ENCODE measurements around the gene POU4F1. TPM values are rescaled to one million over a fixed set of nuclear protein-coding genes. Genes with fewer than 3 reads are reported as not detected.

Gene POU4F1
- total RNA-seq, 1 donor from 2014 or later, result 0.04 TPM

GRCh38 chr13:78638216-78638615 lies 34.9 kb upstream of the POU4F1 start:
- ATAC-seq (ENCODE audit: low read depth), result no peak
- no peak overlapping the region for H3K4me3 Mint-ChIP-seq
- no peaks in the 10 kb centered on the region for H3K27me3 Mint-ChIP-seq
- POLR2A ChIA-PET, result no interaction called here
- H3K27ac Mint-ChIP-seq, result no peak overlapping the region
- no peak for DNase-seq
- no peaks in the 10 kb centered on the region for H3K9me3 Mint-ChIP-seq
- intact Hi-C loops (cut with micrococcal nuclease), result no loop called here
- CTCF ChIA-PET, result no interaction called here
- peaks cover 78% of the 10 kb centered on the region for H3K36me3 Mint-ChIP-seq (ENCODE audit: low read depth)
- no peak for TF ChIP-seq CTCF (IDR thresholded peaks at IDR 0.05)
- peaks cover 5% of the 10 kb centered on the region for H3K4me1 Mint-ChIP-seq

- Mint-ChIP-seq H3K4me1 (peaks cover 5% of the 10 kb centered on the region), H3K27me3 (no peaks in the 10 kb centered on the region), H3K36me3 (ENCODE audit: low read depth) (peaks cover 84% of the 10 kb centered on the region), H3K9me3 (no peaks in the 10 kb centered on the region), H3K4me3 (no peak overlapping the region), H3K27ac (no peak overlapping the region)
- ChIA-PET CTCF (no interaction called here), POLR2A (no interaction called here)
- intact Hi-C loops (cut with micrococcal nuclease), result no loop called here
- ATAC-seq (ENCODE audit: low read depth) (no peak), DNase-seq (no peak)
- no peak for TF ChIP-seq CTCF (IDR thresholded peaks at IDR 0.05)
Measured at GRCh38 chr13:78636495-78636894, 33.1 kb upstream of the POU4F1 start.

GRCh38 chr13:78632996-78633395 lies 29.6 kb upstream of the POU4F1 start:
- CTCF ChIA-PET, result no interaction called here
- no peaks in the 10 kb centered on the region for H3K9me3 Mint-ChIP-seq

GRCh38 chr13:78631077-78631476 lies 27.7 kb upstream of the POU4F1 start:
- Mint-ChIP-seq H3K4me3 (no peak overlapping the region), H3K27ac (no peak overlapping the region), H3K4me1 (no peaks in the 10 kb centered on the region), H3K27me3 (no peaks in the 10 kb centered on the region), H3K9me3 (no peaks in the 10 kb centered on the region), H3K36me3 (ENCODE audit: low read depth) (peaks cover 81% of the 10 kb centered on the region)
- intact Hi-C loops (cut with micrococcal nuclease), result no loop called here
- ATAC-seq (ENCODE audit: low read depth) (no peak), DNase-seq (no peak)
- ChIA-PET POLR2A (no interaction called here), CTCF (no interaction called here)
- no peak for TF ChIP-seq CTCF (IDR thresholded peaks at IDR 0.05)

More at GRCh38 chr13:78632996-78633395, 29.6 kb upstream of the POU4F1 start:
- intact Hi-C loops (cut with micrococcal nuclease), result no loop called here
- DNase-seq (no peak), ATAC-seq (ENCODE audit: low read depth) (no peak)
- no peak for TF ChIP-seq CTCF (IDR thresholded peaks at IDR 0.05)
- Mint-ChIP-seq H3K27ac (no peak overlapping the region), H3K4me1 (no peaks in the 10 kb centered on the region), H3K36me3 (ENCODE audit: low read depth) (peaks cover 85% of the 10 kb centered on the region), H3K27me3 (no peaks in the 10 kb centered on the region), H3K4me3 (no peak overlapping the region)
- POLR2A ChIA-PET, result no interaction called here

GRCh38 chr13:78630511-78630910 lies 27.2 kb upstream of the POU4F1 start:
- intact Hi-C loops (cut with micrococcal nuclease), result no loop called here
- Mint-ChIP-seq H3K9me3 (no peaks in the 10 kb centered on the region), H3K27ac (no peak overlapping the region), H3K4me1 (no peaks in the 10 kb centered on the region), H3K4me3 (no peak overlapping the region), H3K36me3 (ENCODE audit: low read depth) (peaks cover 79% of the 10 kb centered on the region), H3K27me3 (no peaks in the 10 kb centered on the region)
- ChIA-PET CTCF (no interaction called here), POLR2A (no interaction called here)
- TF ChIP-seq CTCF (IDR thresholded peaks at IDR 0.05), result no peak
- ATAC-seq (ENCODE audit: low read depth), result no peak
- DNase-seq, result no peak
